H1 (cell line): ENCODE results near the gene IFT20. TPM values are rescaled to one million over a fixed set of nuclear protein-coding genes. Genes with fewer than 3 reads are reported as not detected.

Source experiments
- CTCF ChIA-PET: fragments of 300-600 bp; sonication (Branson Sonifier 250); formaldehyde crosslinking; loops from one replicate; lab custom pipeline; 2021; ENCODE audit not compliant: partially characterized antibody; lab: Charles Lee
- POLR2A ChIA-PET: fragments of 300-600 bp; sonication (Branson Sonifier 250); formaldehyde crosslinking; loops from one replicate; lab custom pipeline; 2021; ENCODE audit warnings: inconsistent platforms; ENCODE audit not compliant: partially characterized antibody; lab: Charles Lee
- DNase-seq, 2 experiments: peaks; one replicate each; pipeline versions ENCODE4 v3.0.0 to v3.0.0-alpha.2; 2010 to 2022; ENCODE audit warnings: low spot score in 2 of 2, low read depth in 1 of 2, mixed read lengths in 1 of 2
- FAIRE-seq: peaks from 2 replicates; lab custom pipeline; 2011; peaks lifted over from hg19 to GRCh38; lab: Jason Lieb, UNC
- H2AFZ ChIP-seq: 2 replicates; pipeline ENCODE4 v1.8.1; 2012; ENCODE audit warnings: low read length, inconsistent platforms
- H2AK5ac ChIP-seq: 2 replicates; pipeline ENCODE4 v1.6.1; 2013; ENCODE audit warnings: low read depth, low read length
- H2BK120ac ChIP-seq: replicated peaks from 2 replicates; pipeline ENCODE3; 2013; ENCODE audit warnings: low read depth, low read length, inconsistent platforms
- H2BK12ac ChIP-seq: 2 replicates; pipeline ENCODE4 v1.6.1; 2013; ENCODE audit warnings: low read depth, low read length
- H2BK15ac ChIP-seq: 2 replicates; pipeline ENCODE4 v1.6.1; 2013; ENCODE audit warnings: low read length
- H2BK20ac ChIP-seq: 2 replicates; pipeline ENCODE4 v1.6.1; 2013; ENCODE audit warnings: low read length
- H2BK5ac ChIP-seq: 2 replicates; pipeline ENCODE4 v1.6.1; 2013; ENCODE audit warnings: low read depth, low read length
- H3K14ac ChIP-seq: 2 replicates; pipeline ENCODE4 v1.6.1; 2013; ENCODE audit warnings: inconsistent platforms; ENCODE audit not compliant: insufficient read length
- H3K18ac ChIP-seq: 2 replicates; pipeline ENCODE4 v1.6.1; 2013; ENCODE audit warnings: low read length; ENCODE audit errors: extremely low read depth
- H3K23ac ChIP-seq: 2 replicates; pipeline ENCODE4 v1.6.1; 2013; ENCODE audit warnings: inconsistent platforms; ENCODE audit not compliant: insufficient read length
- H3K23me2 ChIP-seq: 2 replicates; pipeline ENCODE4 v1.6.1; 2013; ENCODE audit warnings: low read depth, low read length
- H3K27ac ChIP-seq: 2 replicates; pipeline ENCODE4 v1.6.1; 2011; ENCODE audit warnings: low read depth, low read length, inconsistent platforms
- H3K27me3 ChIP-seq, 4 experiments: replicated peaks in 1 of 4; 1 replicate in 1 of 4; 2 replicates in 3 of 4; pipeline versions ENCODE4 v1.6.1 to v1.8.1; 2011 to 2013; ENCODE audit warnings: low read length in 3 of 4, mild to moderate bottlenecking in 3 of 4, inconsistent platforms in 2 of 4, mixed read lengths in 2 of 4, moderate library complexity in 1 of 4; ENCODE audit not compliant: control insufficient read depth in 3 of 4, insufficient read depth in 3 of 4; ENCODE audit errors: extremely low read depth in 1 of 4
- H3K36me3 ChIP-seq, 4 experiments: 2 replicates each; pipeline versions ENCODE4 v1.6.1 to v1.8.1; 2011 to 2013; ENCODE audit warnings: mild to moderate bottlenecking in 4 of 4, low read length in 3 of 4, moderate library complexity in 2 of 4, control low read depth in 1 of 4, inconsistent platforms in 1 of 4; ENCODE audit not compliant: insufficient read depth in 4 of 4, control insufficient read depth in 2 of 4
- H3K4ac ChIP-seq: replicated peaks from 2 replicates; pipeline ENCODE3; 2013; ENCODE audit warnings: low read length, low read depth, mixed read lengths, inconsistent platforms; ENCODE audit not compliant: insufficient read length
- H3K4me1 ChIP-seq, 4 experiments: replicated peaks in 1 of 4; 1 replicate in 1 of 4; 2 replicates in 3 of 4; pipeline versions ENCODE4 v1.6.1 to v1.8.1; 2011 to 2013; ENCODE audit warnings: low read length in 3 of 4, inconsistent platforms in 2 of 4, mixed read lengths in 1 of 4; ENCODE audit not compliant: insufficient read depth in 4 of 4, control insufficient read depth in 3 of 4
- H3K4me2 ChIP-seq, 2 experiments: 2 replicates each; pipeline versions ENCODE4 v1.6.1 to v1.8.1; 2011 to 2013; ENCODE audit warnings: low read depth in 2 of 2, low read length in 2 of 2, control low read depth in 1 of 2, inconsistent platforms in 1 of 2, mild to moderate bottlenecking in 1 of 2; ENCODE audit not compliant: insufficient read depth in 1 of 2
- H3K4me3 ChIP-seq, 4 experiments: fragments of 200-600, 300-600 bp in 1 of 4; sonication (generic), shearing (Covaris generic), sonication (Bioruptor Twin) in 1 of 4; 2 replicates each; pipeline versions ENCODE4 v1.5.1 to v1.8.1; 2011 to 2016; ENCODE audit warnings: low read length in 4 of 4, low read depth in 3 of 4, control low read depth in 2 of 4, inconsistent platforms in 2 of 4, mild to moderate bottlenecking in 2 of 4, mixed read lengths in 1 of 4, moderate library complexity in 1 of 4; ENCODE audit not compliant: insufficient read depth in 2 of 4; ENCODE audit errors: extremely low read depth in 1 of 4
- H3K56ac ChIP-seq: replicated peaks from 2 replicates; pipeline ENCODE3; 2013; ENCODE audit warnings: low read depth, mild to moderate bottlenecking, mixed read lengths, low read length, inconsistent platforms; ENCODE audit not compliant: insufficient read length
- H3K79me1 ChIP-seq: 2 replicates; pipeline ENCODE4 v1.6.1; 2013; ENCODE audit warnings: low read depth, low read length, control low read depth
- H3K79me2 ChIP-seq, 2 experiments: 2 replicates each; pipeline versions ENCODE4 v1.6.1 to v1.8.1; 2012 to 2013; ENCODE audit warnings: low read length in 2 of 2, mild to moderate bottlenecking in 2 of 2, inconsistent platforms in 1 of 2; ENCODE audit not compliant: insufficient read depth in 2 of 2, control insufficient read depth in 1 of 2
- H3K9ac ChIP-seq, 4 experiments: replicated peaks in 1 of 4; 1 replicate in 1 of 4; 2 replicates in 3 of 4; pipeline versions ENCODE4 v1.6.1 to v1.8.1; 2011 to 2013; ENCODE audit warnings: low read depth in 3 of 4, low read length in 3 of 4, control low read depth in 2 of 4, mild to moderate bottlenecking in 2 of 4, moderate library complexity in 2 of 4, inconsistent platforms in 1 of 4; ENCODE audit errors: extremely low read depth in 1 of 4
- H3K9me3 ChIP-seq, 2 experiments: 2 replicates each; pipeline versions ENCODE4 v1.6.1 to v1.8.1; 2012 to 2013; ENCODE audit warnings: mild to moderate bottlenecking in 2 of 2, moderate library complexity in 2 of 2, control low read depth in 1 of 2, inconsistent platforms in 1 of 2, low read depth in 1 of 2, low read length in 1 of 2, mixed read lengths in 1 of 2; ENCODE audit not compliant: insufficient read depth in 2 of 2
- H4K20me1 ChIP-seq, 2 experiments: replicated peaks in 1 of 2; 2 replicates each; pipeline versions ENCODE3 to v1.8.1; 2011 to 2013; ENCODE audit warnings: inconsistent platforms in 2 of 2, low read length in 2 of 2, mild to moderate bottlenecking in 1 of 2; ENCODE audit not compliant: insufficient read depth in 2 of 2, control insufficient read depth in 1 of 2
- H4K5ac ChIP-seq: 2 replicates; pipeline ENCODE4 v1.6.1; 2013; ENCODE audit warnings: low read length, low read depth, mixed read lengths, inconsistent platforms; ENCODE audit not compliant: insufficient read length
- H4K8ac ChIP-seq: 2 replicates; pipeline ENCODE4 v1.8.0; 2013; ENCODE audit warnings: mild to moderate bottlenecking, moderate library complexity, low read length, inconsistent platforms; ENCODE audit not compliant: insufficient read depth; ENCODE audit errors: extremely low read depth
- H4K91ac ChIP-seq: replicated peaks from 2 replicates; pipeline ENCODE3; 2013; ENCODE audit warnings: low read length, mixed read lengths, inconsistent platforms; ENCODE audit not compliant: insufficient read length
- ASH2L ChIP-seq: fragments of 200-600, 300-600 bp; sonication (generic); IDR thresholded peaks from one replicate; pipeline ENCODE4 v1.7.1; 2017; ENCODE audit warnings: low read length
- KDM5A ChIP-seq: fragments of 200-600 bp; IDR thresholded peaks from 2 replicates; pipeline ENCODE4 v1.7.1; 2012; ENCODE audit warnings: mild to moderate bottlenecking, low read length, inconsistent platforms, mixed read lengths
- WGBS, 2 experiments: shearing (Covaris generic) in 1 of 2; methylation state at CpG; one replicate each; pipeline versions ENCODE4 v1.1.6 to v1.1.7; 2013 to 2015; ENCODE audit warnings: low lambda C conversion rate in 2 of 2, mixed read lengths in 2 of 2, inconsistent platforms in 1 of 2, low coverage in 1 of 2, missing lambda C conversion rate in 1 of 2; ENCODE audit not compliant: insufficient replicate concordance in 2 of 2, insufficient coverage in 1 of 2, insufficient read length in 1 of 2; ENCODE audit errors: extremely low coverage in 1 of 2, missing lambda C conversion rate in 1 of 2; 5-methylcytosine and 5-hydroxymethylcytosine counted together
- polyA plus RNA-seq, 7 experiments: library from polyadenylated mRNA; depleted of rRNA in 3 of 7; stranded (reverse) in 5 of 7; unstranded in 2 of 7; fragments of >200 nt in 5 of 7; fragments of 200-250 nt in 2 of 7; gene quantifications; 1 replicate in 5 of 7; 2 replicates in 1 of 7; 4 replicates in 1 of 7; pipeline versions ENCODE4 v1.2.1 to v1.2.3, GENCODE V29; 2011 to 2013; ENCODE audit warnings: missing spikeins in 2 of 7, mixed read lengths in 2 of 7
- total RNA-seq: library from RNA; stranded (reverse); fragmentation: NEBNext Ultra II Directional; extraction: Animal tissue kit (Norgen Biotek cat#: 25700); gene quantifications from 2 replicates; pipeline ENCODE4 v1.2.1, GENCODE V29; 2021
- TF ChIP-seq, protein P1 (sequence below): IDR thresholded peaks from 2 replicates; pipeline ENCODE4 v1.6.1; 2012; ENCODE audit warnings: low read length, inconsistent platforms

IFT20 gene
- total and polyA plus RNA-seq, 2 of the 8 experiments (the other 6 are each of a cell fraction or from before 2014, with no cell fraction given) = 9.0 to 21.0 TPM

DNA sequence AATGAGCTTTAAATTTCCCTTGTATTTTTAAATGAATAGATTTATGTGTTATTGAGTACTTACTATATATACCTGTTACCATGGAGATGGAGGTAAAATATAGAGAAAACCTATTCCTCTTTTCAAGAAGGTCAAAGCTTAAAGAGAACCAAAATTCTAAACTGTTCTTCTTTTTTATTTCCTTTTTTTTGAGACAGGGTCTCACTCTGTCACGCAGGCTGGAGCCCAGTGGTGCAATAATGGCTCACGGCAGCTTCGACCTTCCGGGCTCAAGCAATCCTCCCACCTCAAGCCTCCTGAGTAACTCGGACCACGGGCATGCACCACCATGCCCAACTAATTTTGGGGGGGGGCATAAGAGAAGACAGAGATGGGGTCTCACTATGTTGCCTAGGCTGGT lies 41.3 kb downstream of the IFT20 start:
- no peak overlapping the region for H2BK12ac ChIP-seq
- no peak overlapping the region for H3K9ac ChIP-seq
- no peak overlapping the region for H4K5ac ChIP-seq
- H2AFZ ChIP-seq = no peak overlapping the region
- no peaks in the 10 kb centered on the region for H3K4me1 ChIP-seq
- H3K27me3 ChIP-seq = no peaks in the 10 kb centered on the region
- H2AK5ac ChIP-seq = no peak overlapping the region
- H3K4me3 ChIP-seq = no peak overlapping the region
- no peak overlapping the region for H3K56ac ChIP-seq
- H4K20me1 ChIP-seq = no peaks in the 10 kb centered on the region
- H2BK5ac ChIP-seq = no peak overlapping the region
- H4K8ac ChIP-seq = no peak overlapping the region
- H3K79me2 ChIP-seq = no peaks in the 10 kb centered on the region
- H3K4ac ChIP-seq = no peak overlapping the region
- no peak overlapping the region for H3K4me2 ChIP-seq
- no peak overlapping the region for H3K27ac ChIP-seq
- H3K9me3 ChIP-seq = no peaks in the 10 kb centered on the region
- no peak for DNase-seq
- H3K18ac ChIP-seq = no peak overlapping the region
- H3K79me1 ChIP-seq = no peaks in the 10 kb centered on the region
- POLR2A ChIA-PET = interaction anchor here (0.7 to 0.8 kb wide), 2 partner anchors 10 to 200 kb away, joined by 3 to 4 read pairs; no protein-coding TSS in a partner anchor
- FAIRE-seq = no peak
- no peak overlapping the region for H4K91ac ChIP-seq
- no peak overlapping the region for H3K23ac ChIP-seq
- no peak overlapping the region for H3K14ac ChIP-seq
- no peak for TF ChIP-seq ASH2L
- TF ChIP-seq KDM5A = no peak
- TF ChIP-seq, protein P1, sequence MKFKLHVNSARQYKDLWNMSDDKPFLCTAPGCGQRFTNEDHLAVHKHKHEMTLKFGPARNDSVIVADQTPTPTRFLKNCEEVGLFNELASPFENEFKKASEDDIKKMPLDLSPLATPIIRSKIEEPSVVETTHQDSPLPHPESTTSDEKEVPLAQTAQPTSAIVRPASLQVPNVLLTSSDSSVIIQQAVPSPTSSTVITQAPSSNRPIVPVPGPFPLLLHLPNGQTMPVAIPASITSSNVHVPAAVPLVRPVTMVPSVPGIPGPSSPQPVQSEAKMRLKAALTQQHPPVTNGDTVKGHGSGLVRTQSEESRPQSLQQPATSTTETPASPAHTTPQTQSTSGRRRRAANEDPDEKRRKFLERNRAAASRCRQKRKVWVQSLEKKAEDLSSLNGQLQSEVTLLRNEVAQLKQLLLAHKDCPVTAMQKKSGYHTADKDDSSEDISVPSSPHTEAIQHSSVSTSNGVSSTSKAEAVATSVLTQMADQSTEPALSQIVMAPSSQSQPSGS = no peak
- no peaks in the 10 kb centered on the region for H3K23me2 ChIP-seq
- no peak overlapping the region for H2BK20ac ChIP-seq
- 92% methylated on average over 6 of the region's 6 CpGs; no CpG with 5 or more reads in 1 of the 2 experiments for WGBS, 2 experiments
- CTCF ChIA-PET = interaction anchor here (0.8 to 1.3 kb wide), 5 partner anchors 8 to 59 kb away, joined by 3 to 5 read pairs (median 3); no protein-coding TSS in a partner anchor
- H2BK15ac ChIP-seq = no peak overlapping the region
- no peak overlapping the region for H2BK120ac ChIP-seq
- H3K36me3 ChIP-seq = no peaks in the 10 kb centered on the region
